VCaP (cell line): Measurements from ENCODE around the gene PDXK.

Experiments
- H3K27ac ChIP-seq: fragments of 450-650 bp; 2 replicates; pipeline ENCODE4 v1.5.1; 2017
- TF ChIP-seq, protein P1 (sequence below): fragments of 450-650 bp; conservative IDR thresholded peaks from 2 replicates; pipeline ENCODE4 v1.5.1; 2017; ENCODE audit warnings: mild to moderate bottlenecking, moderate library complexity

Gene PDXK

GRCh38 chr21:43741423-43742096, 22.6 kb downstream of the PDXK start:
- no peak overlapping the region for H3K27ac ChIP-seq
- TF ChIP-seq, protein P1, sequence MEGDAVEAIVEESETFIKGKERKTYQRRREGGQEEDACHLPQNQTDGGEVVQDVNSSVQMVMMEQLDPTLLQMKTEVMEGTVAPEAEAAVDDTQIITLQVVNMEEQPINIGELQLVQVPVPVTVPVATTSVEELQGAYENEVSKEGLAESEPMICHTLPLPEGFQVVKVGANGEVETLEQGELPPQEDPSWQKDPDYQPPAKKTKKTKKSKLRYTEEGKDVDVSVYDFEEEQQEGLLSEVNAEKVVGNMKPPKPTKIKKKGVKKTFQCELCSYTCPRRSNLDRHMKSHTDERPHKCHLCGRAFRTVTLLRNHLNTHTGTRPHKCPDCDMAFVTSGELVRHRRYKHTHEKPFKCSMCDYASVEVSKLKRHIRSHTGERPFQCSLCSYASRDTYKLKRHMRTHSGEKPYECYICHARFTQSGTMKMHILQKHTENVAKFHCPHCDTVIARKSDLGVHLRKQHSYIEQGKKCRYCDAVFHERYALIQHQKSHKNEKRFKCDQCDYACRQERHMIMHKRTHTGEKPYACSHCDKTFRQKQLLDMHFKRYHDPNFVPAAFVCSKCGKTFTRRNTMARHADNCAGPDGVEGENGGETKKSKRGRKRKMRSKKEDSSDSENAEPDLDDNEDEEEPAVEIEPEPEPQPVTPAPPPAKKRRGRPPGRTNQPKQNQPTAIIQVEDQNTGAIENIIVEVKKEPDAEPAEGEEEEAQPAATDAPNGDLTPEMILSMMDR: no peak

- H3K27ac ChIP-seq: no peak overlapping the region
- TF ChIP-seq, protein P1: no peak
Observed at GRCh38 chr21:43743947-43744346, 25.0 kb downstream of the PDXK start.

DNA sequence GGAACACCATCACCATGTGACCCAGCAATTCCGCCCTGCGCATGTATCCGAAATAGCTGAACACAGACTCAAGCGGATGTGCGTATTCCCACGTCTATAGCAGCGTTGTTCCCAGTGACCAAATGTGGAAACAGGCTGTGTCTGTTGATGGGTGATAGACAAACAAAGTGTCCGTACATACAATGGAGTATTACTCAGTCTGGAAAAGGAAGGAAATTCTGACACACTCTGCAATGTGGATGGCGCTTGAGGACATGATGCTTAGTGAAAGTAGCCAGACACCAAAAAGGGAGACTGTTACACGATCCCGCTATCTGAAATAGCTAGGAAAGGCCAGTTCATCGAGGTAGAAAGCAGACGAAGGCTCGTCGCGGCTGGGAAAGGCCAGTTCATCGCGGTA, 25.8 kb downstream of the PDXK start:
- TF ChIP-seq, protein P1: no peak

DNA sequence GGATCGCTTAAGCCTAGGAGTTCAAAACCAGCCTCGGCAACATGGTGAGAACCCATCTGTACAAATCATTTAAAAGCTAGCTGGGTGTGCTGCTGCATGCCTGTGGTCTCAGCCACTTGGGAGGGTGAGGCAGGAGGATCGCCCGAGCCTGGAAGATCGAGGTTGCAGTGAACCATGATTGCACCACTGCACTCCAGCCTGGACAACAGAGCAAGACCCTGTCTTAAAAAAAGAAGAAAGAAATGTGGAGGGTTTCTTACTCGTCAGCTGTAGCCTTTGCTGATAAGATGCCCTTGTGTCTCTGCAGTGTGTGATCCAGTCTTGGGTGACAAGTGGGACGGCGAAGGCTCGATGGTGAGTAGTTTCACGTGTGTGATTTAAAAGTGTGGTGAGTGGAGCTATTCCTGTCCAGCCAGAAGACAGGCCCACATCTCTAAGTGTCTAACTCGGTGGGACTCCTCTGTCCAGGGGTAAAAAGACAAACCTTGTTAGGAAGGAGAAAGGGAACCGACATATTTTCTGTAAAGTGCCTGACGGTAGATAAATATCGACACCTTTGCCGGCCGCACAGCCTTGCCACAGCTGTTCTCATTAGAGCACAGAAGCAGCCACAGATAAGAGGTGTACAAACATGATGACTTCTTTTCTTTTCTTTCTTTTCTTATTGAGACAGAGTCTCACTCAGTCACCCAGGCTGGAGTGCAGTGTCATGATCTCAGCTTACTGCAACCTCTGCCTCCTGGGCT, 27.0 kb downstream of the PDXK start:
- H3K27ac ChIP-seq: no peak overlapping the region

More for the DNA sequence above, 25.8 kb downstream of the PDXK start:
- no peak overlapping the region for H3K27ac ChIP-seq

GRCh38 chr21:43748622-43749021, 29.7 kb downstream of the PDXK start:
- TF ChIP-seq, protein P1: no peak
- no peak overlapping the region for H3K27ac ChIP-seq

More for the DNA sequence above, 27.0 kb downstream of the PDXK start:
- TF ChIP-seq, protein P1: no peak

GRCh38 chr21:43749651-43750262, 30.8 kb downstream of the PDXK start:
- H3K27ac ChIP-seq: no peak overlapping the region
- TF ChIP-seq, protein P1: no peak

DNA sequence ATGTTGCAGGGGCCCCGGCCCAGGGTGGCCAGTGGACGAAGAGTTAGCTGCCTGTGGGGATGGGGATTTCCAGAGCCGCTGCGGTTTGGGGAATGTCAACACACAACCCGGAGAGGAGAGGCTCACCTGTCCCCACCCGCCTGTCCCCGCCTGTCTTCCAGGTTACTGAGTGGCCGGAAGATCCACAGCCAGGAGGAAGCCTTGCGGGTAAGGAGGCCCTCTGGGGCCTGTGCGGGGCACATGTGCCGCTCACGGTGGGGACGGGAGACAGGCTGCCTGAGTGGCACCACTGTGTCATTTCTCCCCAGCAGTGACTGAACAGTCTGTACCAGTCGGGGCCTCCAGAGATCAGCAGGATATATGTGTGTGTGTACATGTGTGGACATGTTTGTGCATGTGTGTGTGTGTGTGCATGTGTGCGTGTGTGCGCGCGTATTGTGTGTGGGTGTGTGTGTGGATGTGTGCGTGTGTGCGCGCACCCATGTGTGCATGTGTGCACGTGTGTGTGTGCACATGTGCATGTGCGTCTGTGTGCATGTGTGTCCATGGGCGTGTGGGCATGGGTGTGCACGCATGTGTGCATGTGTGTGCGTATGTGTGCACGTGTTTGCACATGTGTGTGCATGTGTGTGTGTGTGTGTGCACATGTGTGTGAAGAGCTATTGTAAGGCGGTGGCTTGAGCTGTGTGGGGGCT, 31.6 kb downstream of the PDXK start:
- no peak overlapping the region for H3K27ac ChIP-seq
- TF ChIP-seq, protein P1: no peak
